Measurements from ENCODE around the gene PICK1.

Gene PICK1

GRCh38 chr22:38041760-38042487 is 15.3 kb upstream of the PICK1 start:
- Histone ChIP-seq H3K4me1 (ENCODE audit: insufficient read depth, low read length) (no peaks in the 10 kb centered on the region), H3K27ac (ENCODE audit: low read length) (no peak overlapping the region), H3K36me3 (ENCODE audit: insufficient read depth, low read depth, low read length) (no peaks in the 10 kb centered on the region), H3K9ac (ENCODE audit: low read depth, low read length) (no peak overlapping the region), H3K9me3 (ENCODE audit: insufficient read depth, low read depth, low read length) (no peaks in the 10 kb centered on the region), H3K27me3 (ENCODE audit: insufficient read depth, low read length) (no peaks in the 10 kb centered on the region), H3K4me3 (ENCODE audit: low read length) (no peak overlapping the region)

DNA sequence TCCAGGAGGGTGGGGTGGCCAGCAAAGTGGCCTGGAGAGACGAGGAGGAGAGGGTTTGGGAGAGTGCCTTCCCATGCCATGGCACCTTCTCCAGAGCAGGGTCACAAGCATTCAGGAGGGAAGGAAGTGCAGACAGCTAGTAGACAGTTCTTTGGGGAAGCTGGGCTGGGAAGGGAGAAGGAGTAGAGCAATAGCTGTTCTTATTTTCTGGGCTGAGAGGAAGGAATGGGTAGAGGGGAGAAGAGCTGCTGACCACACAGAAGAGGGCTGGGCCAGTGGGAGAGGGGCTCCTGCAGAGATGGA is 14.8 kb upstream of the PICK1 start:
- Histone ChIP-seq H3K27ac (ENCODE audit: low read length) (no peak overlapping the region), H3K27me3 (ENCODE audit: insufficient read depth, low read length) (no peaks in the 10 kb centered on the region), H3K9ac (ENCODE audit: low read depth, low read length) (no peak overlapping the region), H3K9me3 (ENCODE audit: insufficient read depth, low read depth, low read length) (no peaks in the 10 kb centered on the region), H3K4me1 (ENCODE audit: insufficient read depth, low read length) (no peaks in the 10 kb centered on the region), H3K36me3 (ENCODE audit: insufficient read depth, low read depth, low read length) (no peaks in the 10 kb centered on the region), H3K4me3 (ENCODE audit: low read length) (no peak overlapping the region)

- H3K4me3 ChIP-seq (ENCODE audit: low read length) = no peak overlapping the region
- no peaks in the 10 kb centered on the region for H3K27me3 ChIP-seq (ENCODE audit: insufficient read depth, low read length)
- H3K9me3 ChIP-seq (ENCODE audit: insufficient read depth, low read depth, low read length) = no peaks in the 10 kb centered on the region
- H3K9ac ChIP-seq (ENCODE audit: low read depth, low read length) = no peak overlapping the region
- H3K27ac ChIP-seq (ENCODE audit: low read length) = no peak overlapping the region
- H3K4me1 ChIP-seq (ENCODE audit: insufficient read depth, low read length) = no peaks in the 10 kb centered on the region
- H3K36me3 ChIP-seq (ENCODE audit: insufficient read depth, low read depth, low read length) = no peaks in the 10 kb centered on the region
Observed at GRCh38 chr22:38043151-38044039, 13.8 kb upstream of the PICK1 start.

DNA sequence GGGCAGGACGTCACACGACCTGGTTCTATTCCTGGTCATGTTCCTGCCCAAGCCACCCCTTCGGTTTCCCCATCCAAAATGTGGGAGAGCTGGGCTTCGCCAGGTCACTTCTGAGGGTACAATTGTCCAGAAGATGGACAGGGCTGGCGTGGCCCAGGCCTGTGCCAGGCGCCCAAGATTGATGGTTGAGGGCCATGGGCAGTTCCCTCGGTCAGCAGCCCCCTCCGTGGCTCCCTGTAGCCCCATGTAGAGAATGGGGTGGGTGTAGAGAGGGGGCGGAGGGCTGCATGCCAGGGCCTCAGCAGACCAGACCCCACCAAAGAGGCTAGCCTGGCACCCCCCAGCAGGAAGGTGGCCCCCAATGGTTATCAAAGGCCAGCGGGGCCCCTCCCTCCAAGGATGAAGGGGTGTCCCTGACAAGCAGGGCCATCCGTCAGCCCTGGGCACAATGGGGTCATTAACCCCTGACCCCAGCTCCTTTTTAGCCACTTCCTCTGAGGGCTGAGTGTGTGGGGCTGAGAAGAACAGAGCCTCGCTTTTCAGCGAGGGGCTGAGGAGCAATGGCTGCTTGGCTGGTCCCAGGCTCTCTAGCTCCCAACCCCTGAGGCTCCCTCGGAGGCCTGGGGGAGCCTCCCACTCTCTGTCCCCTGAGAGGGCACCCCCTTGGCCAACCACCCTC is 11.0 kb upstream of the PICK1 start:
- H3K4me3 ChIP-seq (ENCODE audit: low read length) = no peak overlapping the region

DNA sequence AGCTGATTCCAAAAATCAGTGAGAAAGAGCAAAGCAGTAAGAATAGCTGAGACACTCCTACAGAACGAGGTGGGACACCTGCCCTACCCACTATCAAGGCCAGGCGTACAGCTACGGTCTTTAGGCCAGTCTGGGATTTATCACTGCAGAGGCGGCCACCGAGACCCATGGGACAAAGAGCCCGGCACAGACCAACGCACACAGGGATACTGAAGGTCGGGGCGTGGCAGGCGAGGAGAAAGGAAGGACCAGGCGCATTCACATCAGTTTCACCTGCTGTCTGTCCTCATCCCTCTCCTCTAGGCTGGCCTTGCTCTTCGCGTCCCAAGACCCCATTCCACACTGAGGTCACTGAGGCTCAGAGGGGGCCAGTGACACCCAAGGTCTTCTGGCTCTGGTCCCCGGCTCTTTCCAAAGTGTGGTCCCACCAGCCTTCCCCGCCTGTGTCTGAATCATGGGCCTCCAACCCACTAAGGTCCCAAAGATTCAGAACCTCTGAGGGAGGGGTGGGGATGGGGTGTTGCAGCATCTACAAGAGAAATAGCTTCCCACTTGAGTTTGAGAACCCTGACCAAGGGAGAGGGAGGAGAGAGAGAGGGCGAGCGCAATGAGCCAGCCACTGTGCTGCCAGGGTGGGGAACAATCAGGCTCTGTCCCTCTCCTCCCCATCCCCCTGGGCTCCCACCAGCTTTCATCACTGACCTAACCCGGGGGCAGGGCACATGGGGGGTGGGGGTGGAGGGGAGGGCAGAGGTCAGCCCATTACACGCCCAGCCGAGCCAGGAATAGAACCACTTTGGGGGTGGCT is 7.2 kb upstream of the PICK1 start:
- Histone ChIP-seq H3K4me3 (ENCODE audit: low read length) (no peak overlapping the region), H3K27me3 (ENCODE audit: insufficient read depth, low read length) (0 out of 2 replicates have a peak, but pooled peaks cover 4% of the 10 kb centered on the region), H3K9ac (ENCODE audit: low read depth, low read length) (no peak overlapping the region), H3K9me3 (ENCODE audit: insufficient read depth, low read depth, low read length) (no peaks in the 10 kb centered on the region), H3K36me3 (ENCODE audit: insufficient read depth, low read depth, low read length) (no peaks in the 10 kb centered on the region), H3K4me1 (ENCODE audit: insufficient read depth, low read length) (no peaks in the 10 kb centered on the region), H3K27ac (ENCODE audit: low read length) (no peak overlapping the region)

More for the DNA sequence above, 11.0 kb upstream of the PICK1 start:
- Histone ChIP-seq H3K36me3 (ENCODE audit: insufficient read depth, low read depth, low read length) (no peaks in the 10 kb centered on the region), H3K27ac (ENCODE audit: low read length) (no peak overlapping the region), H3K9me3 (ENCODE audit: insufficient read depth, low read depth, low read length) (no peaks in the 10 kb centered on the region), H3K27me3 (ENCODE audit: insufficient read depth, low read length) (no peaks in the 10 kb centered on the region), H3K9ac (ENCODE audit: low read depth, low read length) (no peak overlapping the region), H3K4me1 (ENCODE audit: insufficient read depth, low read length) (no peaks in the 10 kb centered on the region)

- H3K9me3 ChIP-seq (ENCODE audit: insufficient read depth, low read depth, low read length) = no peaks in the 10 kb centered on the region
- H3K4me1 ChIP-seq (ENCODE audit: insufficient read depth, low read length) = no peaks in the 10 kb centered on the region
- H3K4me3 ChIP-seq (ENCODE audit: low read length) = no peak overlapping the region
- H3K27ac ChIP-seq (ENCODE audit: low read length) = no peak overlapping the region
- H3K36me3 ChIP-seq (ENCODE audit: insufficient read depth, low read depth, low read length) = no peaks in the 10 kb centered on the region
- no peak overlapping the region for H3K9ac ChIP-seq (ENCODE audit: low read depth, low read length)
- H3K27me3 ChIP-seq (ENCODE audit: insufficient read depth, low read length) = 0 out of 2 replicates have a peak, but pooled peaks cover 4% of the 10 kb centered on the region
Observed at GRCh38 chr22:38050720-38051119, 6.5 kb upstream of the PICK1 start.

GRCh38 chr22:38051261-38051660 is 5.9 kb upstream of the PICK1 start:
- Histone ChIP-seq H3K9ac (ENCODE audit: low read depth, low read length) (no peak overlapping the region), H3K4me1 (ENCODE audit: insufficient read depth, low read length) (no peaks in the 10 kb centered on the region), H3K27ac (ENCODE audit: low read length) (no peak overlapping the region), H3K27me3 (ENCODE audit: insufficient read depth, low read length) (0 out of 2 replicates have a peak, but pooled peaks cover 4% of the 10 kb centered on the region), H3K4me3 (ENCODE audit: low read length) (no peak overlapping the region), H3K36me3 (ENCODE audit: insufficient read depth, low read depth, low read length) (no peaks in the 10 kb centered on the region), H3K9me3 (ENCODE audit: insufficient read depth, low read depth, low read length) (no peaks in the 10 kb centered on the region)

DNA sequence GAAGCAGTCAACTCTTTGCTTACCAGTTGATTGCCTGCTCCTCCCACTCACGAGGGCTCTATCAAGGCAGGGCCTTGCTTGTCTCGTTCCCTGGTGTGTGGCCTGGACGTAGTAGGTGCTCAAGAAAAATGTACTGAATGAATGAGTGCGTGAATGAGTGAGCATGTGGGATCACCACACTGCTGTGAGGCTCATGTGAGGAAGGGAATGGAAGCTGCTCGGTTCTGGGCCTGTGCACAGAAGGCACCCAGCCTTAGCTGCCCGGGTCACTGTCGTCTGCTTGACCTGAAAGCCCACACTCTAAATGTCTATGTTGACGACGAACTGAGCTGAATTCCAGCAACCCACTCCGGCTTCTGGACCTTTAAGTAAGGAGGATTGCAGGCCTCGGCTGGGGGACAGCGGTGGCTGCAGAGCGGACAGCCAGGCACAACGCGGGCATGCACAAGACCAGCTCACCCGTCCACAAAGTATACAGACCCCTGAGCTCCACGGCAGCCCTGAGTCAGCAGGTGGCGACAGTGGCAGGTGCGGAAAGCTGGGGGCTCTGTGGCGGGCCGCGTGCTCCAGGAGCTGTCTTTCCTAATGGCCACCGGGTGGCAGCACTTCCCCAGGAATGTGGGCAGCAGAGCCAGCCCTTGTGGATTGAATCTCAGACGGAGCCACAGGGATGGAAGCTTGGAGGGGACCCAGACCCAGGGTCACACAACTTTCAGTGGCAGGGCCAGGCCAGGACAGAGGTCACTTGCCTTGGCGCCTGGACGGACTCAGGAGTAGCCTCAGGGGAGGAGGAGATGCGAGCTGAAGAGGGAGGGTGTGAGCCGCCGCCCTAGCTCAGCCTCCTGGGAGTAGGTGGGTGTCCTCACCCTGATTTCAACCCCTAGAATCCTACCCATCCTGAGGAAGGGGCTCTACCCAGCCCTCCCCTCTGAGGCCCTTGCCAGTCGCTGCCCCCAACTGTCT is 5.0 kb upstream of the PICK1 start:
- Histone ChIP-seq H3K27ac (ENCODE audit: low read length) (no peak overlapping the region), H3K9me3 (ENCODE audit: insufficient read depth, low read depth, low read length) (no peaks in the 10 kb centered on the region), H3K27me3 (ENCODE audit: insufficient read depth, low read length) (0 out of 2 replicates have a peak, but pooled peaks cover 4% of the 10 kb centered on the region), H3K9ac (ENCODE audit: low read depth, low read length) (no peak overlapping the region), H3K4me1 (ENCODE audit: insufficient read depth, low read length) (no peaks in the 10 kb centered on the region), H3K4me3 (ENCODE audit: low read length) (no peak overlapping the region), H3K36me3 (ENCODE audit: insufficient read depth, low read depth, low read length) (no peaks in the 10 kb centered on the region)

DNA sequence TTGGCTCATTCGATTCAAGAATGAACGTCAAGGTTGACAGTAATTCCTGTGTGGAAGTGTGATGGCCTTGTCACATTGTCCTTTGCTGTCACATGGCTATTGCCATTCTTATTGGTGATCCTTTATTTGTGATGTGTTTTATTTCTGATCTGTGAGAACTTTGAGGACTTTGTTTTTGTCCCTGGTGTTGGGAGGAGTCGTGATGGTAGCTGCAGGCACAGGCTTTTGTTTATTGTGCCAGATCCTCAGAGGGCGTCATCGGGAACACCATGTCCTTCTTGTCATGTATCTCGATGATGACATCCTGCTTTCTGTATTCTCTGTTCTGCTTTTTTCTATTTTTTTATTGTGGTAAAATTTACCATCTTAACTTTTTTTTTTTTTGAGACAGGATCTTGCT is 5.6 kb downstream of the PICK1 start:
- Histone ChIP-seq H3K27ac (ENCODE audit: low read length) (no peak overlapping the region), H3K4me1 (ENCODE audit: insufficient read depth, low read length) (0 out of 2 replicates have a peak, but pooled peaks cover 2% of the 10 kb centered on the region), H3K9ac (ENCODE audit: low read depth, low read length) (no peak overlapping the region), H3K36me3 (ENCODE audit: insufficient read depth, low read depth, low read length) (peaks cover 56% of the 10 kb centered on the region), H3K9me3 (ENCODE audit: insufficient read depth, low read depth, low read length) (no peaks in the 10 kb centered on the region), H3K4me3 (ENCODE audit: low read length) (no peak overlapping the region), H3K27me3 (ENCODE audit: insufficient read depth, low read length) (no peaks in the 10 kb centered on the region)

- no peak overlapping the region for H3K4me3 ChIP-seq (ENCODE audit: low read length)
- no peaks in the 10 kb centered on the region for H3K9me3 ChIP-seq (ENCODE audit: insufficient read depth, low read depth, low read length)
- no peak overlapping the region for H3K9ac ChIP-seq (ENCODE audit: low read depth, low read length)
- H3K27ac ChIP-seq (ENCODE audit: low read length) = no peak overlapping the region
- H3K4me1 ChIP-seq (ENCODE audit: insufficient read depth, low read length) = no peaks in the 10 kb centered on the region
- H3K36me3 ChIP-seq (ENCODE audit: insufficient read depth, low read depth, low read length) = peaks cover 53% of the 10 kb centered on the region
- no peaks in the 10 kb centered on the region for H3K27me3 ChIP-seq (ENCODE audit: insufficient read depth, low read length)
Observed at GRCh38 chr22:38065539-38065938, 8.3 kb downstream of the PICK1 start.
